Stimulated activated naive CD8-positive, alpha-beta T cell treated with anti-CD3 and anti-CD28 coated beads, Interleukin-15, Interleukin-2, amounts not matched to agents 100 ng/mL and 50 ng/mL, for 24 hours (primary cell): ENCODE results near the gene SYNE1.
"Not testable (repeated sequence)": the region's sequence is repeated elsewhere in the genome, so short reads cannot be mapped to it uniquely, and the experiment has no call there.

Experiments used
- H3K27ac Mint-ChIP-seq: one replicate; pipeline ENCODE4 v1.8.0; 2021; ENCODE audit warnings: mild to moderate bottlenecking, mixed read lengths
- H3K27me3 Mint-ChIP-seq: one replicate; pipeline ENCODE4 v1.8.0; 2021; ENCODE audit warnings: mixed read lengths
- H3K36me3 Mint-ChIP-seq: one replicate; pipeline ENCODE4 v1.8.0; 2021; ENCODE audit warnings: low read depth, mixed read lengths
- H3K4me1 Mint-ChIP-seq: one replicate; pipeline ENCODE4 v1.8.0; 2021; ENCODE audit warnings: low read depth, mixed read lengths
- H3K4me3 Mint-ChIP-seq: one replicate; pipeline ENCODE4 v1.8.0; 2021; ENCODE audit warnings: mild to moderate bottlenecking, mixed read lengths
- H3K9me3 Mint-ChIP-seq: one replicate; pipeline ENCODE4 v1.8.0; 2021; ENCODE audit warnings: mixed read lengths

SYNE1 gene

GRCh38 chr6:152503546-152503945 is 133.6 kb downstream of the SYNE1 start:
- Mint-ChIP-seq H3K36me3 (no peaks in the 10 kb centered on the region), H3K4me3 (no peak overlapping the region), H3K27ac (no peak overlapping the region), H3K4me1 (no peaks in the 10 kb centered on the region), H3K27me3 (no peaks in the 10 kb centered on the region), H3K9me3 (no peaks in the 10 kb centered on the region)

GRCh38 chr6:152502421-152503188 is 134.6 kb downstream of the SYNE1 start:
- H3K9me3 Mint-ChIP-seq: no peaks in the 10 kb centered on the region
- no peaks in the 10 kb centered on the region for H3K4me1 Mint-ChIP-seq
- H3K36me3 Mint-ChIP-seq: no peaks in the 10 kb centered on the region
- H3K27ac Mint-ChIP-seq: no peak overlapping the region
- no peaks in the 10 kb centered on the region for H3K27me3 Mint-ChIP-seq
- no peak overlapping the region for H3K4me3 Mint-ChIP-seq

GRCh38 chr6:152499931-152500330 is 137.2 kb downstream of the SYNE1 start:
- no peaks in the 10 kb centered on the region for H3K27me3 Mint-ChIP-seq
- no peaks in the 10 kb centered on the region for H3K36me3 Mint-ChIP-seq
- no peak overlapping the region for H3K27ac Mint-ChIP-seq
- H3K4me1 Mint-ChIP-seq: no peaks in the 10 kb centered on the region
- no peak overlapping the region for H3K4me3 Mint-ChIP-seq
- H3K9me3 Mint-ChIP-seq: no peaks in the 10 kb centered on the region

GRCh38 chr6:152496731-152497130 is 140.4 kb downstream of the SYNE1 start:
- H3K4me1 Mint-ChIP-seq: no peaks in the 10 kb centered on the region
- no peaks in the 10 kb centered on the region for H3K36me3 Mint-ChIP-seq
- no peak overlapping the region for H3K27ac Mint-ChIP-seq
- H3K27me3 Mint-ChIP-seq: no peaks in the 10 kb centered on the region
- no peak overlapping the region for H3K4me3 Mint-ChIP-seq
- no peaks in the 10 kb centered on the region for H3K9me3 Mint-ChIP-seq

DNA sequence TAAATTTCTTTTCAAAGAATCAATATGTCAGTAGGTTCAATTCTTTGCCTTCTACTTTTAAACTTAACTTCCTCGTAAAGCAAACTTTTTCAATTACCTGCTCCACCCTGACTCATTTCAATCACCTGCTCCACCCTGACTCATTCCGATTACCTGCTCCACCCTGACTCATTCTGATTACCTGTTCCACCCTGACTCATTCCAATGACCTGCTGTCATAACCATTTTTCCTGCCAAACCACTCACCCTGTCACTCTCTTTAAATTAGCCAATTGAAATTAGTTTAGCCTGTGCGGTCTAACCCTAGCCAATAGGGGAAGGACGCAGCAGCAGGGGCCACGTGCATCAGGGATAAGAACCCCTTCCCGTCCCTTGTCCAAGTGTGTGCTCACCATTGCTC is 141.7 kb downstream of the SYNE1 start:
- H3K27me3 Mint-ChIP-seq, H3K4me1 Mint-ChIP-seq, H3K27ac Mint-ChIP-seq: not testable (repeated sequence)

GRCh38 chr6:152492281-152492680 is 144.9 kb downstream of the SYNE1 start:
- not testable (repeated sequence) for H3K4me3 Mint-ChIP-seq, H3K4me1 Mint-ChIP-seq, H3K9me3 Mint-ChIP-seq, H3K36me3 Mint-ChIP-seq, H3K27me3 Mint-ChIP-seq, H3K27ac Mint-ChIP-seq

More for the DNA sequence above, 141.7 kb downstream of the SYNE1 start:
- not testable (repeated sequence) for H3K9me3 Mint-ChIP-seq, H3K4me3 Mint-ChIP-seq, H3K36me3 Mint-ChIP-seq

DNA sequence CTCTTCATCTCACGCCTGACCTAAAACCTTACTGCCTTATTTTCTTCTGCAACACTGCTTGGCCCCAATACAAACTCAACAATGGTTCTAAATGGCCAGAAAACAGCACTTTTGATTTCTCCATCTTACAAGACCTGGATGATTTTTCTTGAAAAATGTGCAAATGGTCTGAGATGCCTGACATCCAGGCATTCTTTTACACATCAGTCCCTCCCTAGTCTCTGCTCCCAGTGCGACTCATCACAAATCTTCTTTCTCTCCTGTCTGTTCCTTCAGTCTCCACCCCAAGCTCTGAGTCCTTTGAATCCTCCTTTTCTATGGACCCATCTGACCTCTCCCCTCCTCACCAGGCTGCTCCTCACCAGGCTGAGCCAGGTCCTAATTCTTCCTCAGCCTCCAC is 145.7 kb downstream of the SYNE1 start:
- not testable (repeated sequence) for H3K27ac Mint-ChIP-seq, H3K36me3 Mint-ChIP-seq, H3K9me3 Mint-ChIP-seq, H3K4me1 Mint-ChIP-seq, H3K4me3 Mint-ChIP-seq, H3K27me3 Mint-ChIP-seq

- H3K27me3 Mint-ChIP-seq, H3K4me3 Mint-ChIP-seq, H3K36me3 Mint-ChIP-seq, H3K4me1 Mint-ChIP-seq, H3K27ac Mint-ChIP-seq, H3K9me3 Mint-ChIP-seq: not testable (repeated sequence)
These were observed 146.2 kb downstream of the SYNE1 start for GRCh38 chr6:152490971-152491378.

GRCh38 chr6:152484806-152485205 is 152.4 kb downstream of the SYNE1 start:
- Mint-ChIP-seq H3K4me1 (no peaks in the 10 kb centered on the region), H3K36me3 (no peaks in the 10 kb centered on the region), H3K4me3 (no peak overlapping the region), H3K9me3 (no peaks in the 10 kb centered on the region), H3K27me3 (no peaks in the 10 kb centered on the region), H3K27ac (no peak overlapping the region)

DNA sequence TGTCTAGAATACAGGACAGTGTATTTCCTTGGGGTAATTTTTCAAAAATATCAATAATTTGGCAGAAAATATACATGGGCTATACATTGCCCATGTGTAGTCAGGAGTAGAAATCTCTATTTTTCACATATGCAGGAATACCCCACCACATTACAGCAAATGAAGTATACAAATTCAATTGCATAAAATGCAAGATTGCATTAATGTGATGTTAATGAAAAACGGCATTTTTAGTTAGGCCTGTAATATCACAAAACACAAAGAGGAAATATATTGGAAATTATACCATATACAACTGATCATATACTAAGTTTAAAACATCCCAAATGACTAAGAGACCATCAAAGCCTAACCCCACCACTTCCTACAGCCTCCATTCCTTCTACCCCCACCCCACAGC is 154.9 kb downstream of the SYNE1 start:
- no peaks in the 10 kb centered on the region for H3K9me3 Mint-ChIP-seq
- H3K4me1 Mint-ChIP-seq: no peaks in the 10 kb centered on the region
- no peak overlapping the region for H3K27ac Mint-ChIP-seq
- no peaks in the 10 kb centered on the region for H3K36me3 Mint-ChIP-seq
- H3K27me3 Mint-ChIP-seq: no peaks in the 10 kb centered on the region
- H3K4me3 Mint-ChIP-seq: no peak overlapping the region

GRCh38 chr6:152478377-152479010 is 158.7 kb downstream of the SYNE1 start:
- Mint-ChIP-seq H3K9me3 (no peaks in the 10 kb centered on the region), H3K36me3 (no peaks in the 10 kb centered on the region), H3K4me3 (no peak overlapping the region), H3K4me1 (no peaks in the 10 kb centered on the region), H3K27ac (no peak overlapping the region), H3K27me3 (peaks cover 5% of the 10 kb centered on the region)

DNA sequence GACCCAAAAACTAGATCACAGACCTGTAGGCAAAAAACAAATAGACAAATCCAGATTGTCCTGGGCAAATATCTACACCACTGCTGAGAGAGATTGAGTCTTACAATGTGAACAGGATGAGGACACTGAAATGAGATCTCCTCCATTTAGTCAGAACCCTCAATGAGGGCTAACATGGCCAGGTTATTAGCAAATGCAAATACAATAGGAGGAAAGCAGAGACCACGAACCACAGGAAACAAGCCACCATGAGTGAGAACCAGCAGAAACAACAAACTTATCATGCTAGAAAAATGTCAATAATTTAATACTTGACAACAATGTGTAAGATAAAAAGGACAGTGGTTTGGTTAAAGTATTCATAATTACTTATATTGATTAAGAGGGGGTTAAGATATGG is 162.8 kb downstream of the SYNE1 start:
- no peaks in the 10 kb centered on the region for H3K36me3 Mint-ChIP-seq
- H3K9me3 Mint-ChIP-seq: no peaks in the 10 kb centered on the region
- no peak overlapping the region for H3K27ac Mint-ChIP-seq
- no peak overlapping the region for H3K4me3 Mint-ChIP-seq
- no peaks in the 10 kb centered on the region for H3K4me1 Mint-ChIP-seq
- peaks cover 5% of the 10 kb centered on the region for H3K27me3 Mint-ChIP-seq

GRCh38 chr6:152472325-152472724 is 164.8 kb downstream of the SYNE1 start:
- H3K4me1 Mint-ChIP-seq: no peaks in the 10 kb centered on the region
- H3K36me3 Mint-ChIP-seq: no peaks in the 10 kb centered on the region
- H3K9me3 Mint-ChIP-seq: no peaks in the 10 kb centered on the region
- no peak overlapping the region for H3K27ac Mint-ChIP-seq
- H3K4me3 Mint-ChIP-seq: no peak overlapping the region
- peaks cover 5% of the 10 kb centered on the region for H3K27me3 Mint-ChIP-seq

GRCh38 chr6:152471456-152472265 is 165.5 kb downstream of the SYNE1 start:
- H3K4me1 Mint-ChIP-seq: no peaks in the 10 kb centered on the region
- H3K27ac Mint-ChIP-seq: no peak overlapping the region
- H3K4me3 Mint-ChIP-seq: no peak overlapping the region

GRCh38 chr6:152463164-152463563 is 174.0 kb downstream of the SYNE1 start:
- Mint-ChIP-seq H3K36me3 (no peaks in the 10 kb centered on the region), H3K9me3 (no peaks in the 10 kb centered on the region), H3K27ac (no peak overlapping the region), H3K4me3 (no peak overlapping the region), H3K4me1 (peaks cover 9% of the 10 kb centered on the region), H3K27me3 (peaks cover 12% of the 10 kb centered on the region)

More at GRCh38 chr6:152471456-152472265, 165.5 kb downstream of the SYNE1 start:
- H3K9me3 Mint-ChIP-seq: no peaks in the 10 kb centered on the region
- H3K27me3 Mint-ChIP-seq: peaks cover 5% of the 10 kb centered on the region
- no peaks in the 10 kb centered on the region for H3K36me3 Mint-ChIP-seq
